Body of pancreas (tissue), 4 donors: ENCODE measurements around the gene GPRIN1.

ENCODE experiments used
- POLR2A ChIP-seq, 3 donors: fragments of 450-650 bp; IDR thresholded peaks; one replicate each; pipeline ENCODE4 v1.6.1; 2016; ENCODE audit warnings: antibody characterized with exemption in 3 of 3, mild to moderate bottlenecking in 2 of 3
- TF ChIP-seq, protein P1 (sequence below), 7 experiments: fragments of 450-650 bp in 4 of 7; fragments of 200-600 bp in 3 of 7; sonication (generic) in 3 of 7; IDR thresholded peaks; one replicate each; pipeline ENCODE4 v1.5.1; 2016 to 2019; ENCODE audit warnings: antibody characterized with exemption in 7 of 7

DNA sequence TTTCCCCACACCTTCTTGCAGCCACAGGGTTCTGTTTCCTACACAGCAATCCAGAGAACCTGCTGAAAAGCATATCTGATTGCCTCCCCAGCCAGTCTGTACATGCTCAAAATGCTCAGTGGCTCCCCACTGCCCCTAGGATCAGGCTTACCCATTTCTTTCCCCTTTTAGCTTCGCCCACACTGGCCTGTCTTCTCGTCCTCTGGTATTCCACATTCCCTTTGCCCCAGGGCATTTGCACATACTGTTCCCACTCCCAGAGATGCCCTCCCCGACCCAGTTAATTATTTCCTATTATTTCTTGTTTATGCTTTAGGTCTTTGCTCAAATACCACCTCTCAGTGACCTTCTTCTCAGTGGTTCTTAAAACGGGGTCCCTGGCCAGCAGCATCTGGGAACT lies 30.7 kb upstream of the GPRIN1 start:
- TF ChIP-seq, protein P1, sequence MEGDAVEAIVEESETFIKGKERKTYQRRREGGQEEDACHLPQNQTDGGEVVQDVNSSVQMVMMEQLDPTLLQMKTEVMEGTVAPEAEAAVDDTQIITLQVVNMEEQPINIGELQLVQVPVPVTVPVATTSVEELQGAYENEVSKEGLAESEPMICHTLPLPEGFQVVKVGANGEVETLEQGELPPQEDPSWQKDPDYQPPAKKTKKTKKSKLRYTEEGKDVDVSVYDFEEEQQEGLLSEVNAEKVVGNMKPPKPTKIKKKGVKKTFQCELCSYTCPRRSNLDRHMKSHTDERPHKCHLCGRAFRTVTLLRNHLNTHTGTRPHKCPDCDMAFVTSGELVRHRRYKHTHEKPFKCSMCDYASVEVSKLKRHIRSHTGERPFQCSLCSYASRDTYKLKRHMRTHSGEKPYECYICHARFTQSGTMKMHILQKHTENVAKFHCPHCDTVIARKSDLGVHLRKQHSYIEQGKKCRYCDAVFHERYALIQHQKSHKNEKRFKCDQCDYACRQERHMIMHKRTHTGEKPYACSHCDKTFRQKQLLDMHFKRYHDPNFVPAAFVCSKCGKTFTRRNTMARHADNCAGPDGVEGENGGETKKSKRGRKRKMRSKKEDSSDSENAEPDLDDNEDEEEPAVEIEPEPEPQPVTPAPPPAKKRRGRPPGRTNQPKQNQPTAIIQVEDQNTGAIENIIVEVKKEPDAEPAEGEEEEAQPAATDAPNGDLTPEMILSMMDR (IDR thresholded peaks at IDR 0.05) = no peak
- TF ChIP-seq POLR2A (IDR thresholded peaks at IDR 0.05) = no peak
